ENCODE measurements around the gene EML2. TPM values are rescaled to one million over a fixed set of nuclear protein-coding genes. Genes with fewer than 3 reads are reported as not detected.

EML2 gene
- total and polyA plus RNA-seq, 8 donors = 20.9 to 51.2 (median 30.1) TPM

DNA sequence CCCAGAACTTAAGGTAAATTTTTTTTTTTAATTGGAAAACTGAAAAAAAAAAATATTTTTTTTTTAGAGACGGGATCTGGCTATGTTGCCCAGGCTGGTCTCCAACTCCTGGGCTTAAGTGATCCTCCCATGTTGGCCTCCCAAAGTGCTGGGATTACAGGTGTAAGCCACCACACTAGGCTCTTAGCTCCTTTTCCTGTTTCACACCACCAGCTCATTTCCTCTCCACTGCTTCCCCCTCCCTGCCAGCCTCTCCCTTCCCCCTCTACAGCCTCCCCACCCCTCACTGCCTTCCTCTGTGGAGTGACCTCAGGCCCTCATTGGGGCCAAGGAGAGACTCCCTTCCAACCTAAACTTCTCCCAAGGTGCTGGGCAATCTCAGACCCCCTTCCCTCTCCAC, 24.6 kb upstream of the EML2 start:
- H3K27ac ChIP-seq = no peak overlapping the region
- H3K27me3 ChIP-seq = no peaks in the 10 kb centered on the region
- H3K4me1 ChIP-seq = no peaks in the 10 kb centered on the region
- no peaks in the 10 kb centered on the region for H3K36me3 ChIP-seq
- TF ChIP-seq, protein P1, sequence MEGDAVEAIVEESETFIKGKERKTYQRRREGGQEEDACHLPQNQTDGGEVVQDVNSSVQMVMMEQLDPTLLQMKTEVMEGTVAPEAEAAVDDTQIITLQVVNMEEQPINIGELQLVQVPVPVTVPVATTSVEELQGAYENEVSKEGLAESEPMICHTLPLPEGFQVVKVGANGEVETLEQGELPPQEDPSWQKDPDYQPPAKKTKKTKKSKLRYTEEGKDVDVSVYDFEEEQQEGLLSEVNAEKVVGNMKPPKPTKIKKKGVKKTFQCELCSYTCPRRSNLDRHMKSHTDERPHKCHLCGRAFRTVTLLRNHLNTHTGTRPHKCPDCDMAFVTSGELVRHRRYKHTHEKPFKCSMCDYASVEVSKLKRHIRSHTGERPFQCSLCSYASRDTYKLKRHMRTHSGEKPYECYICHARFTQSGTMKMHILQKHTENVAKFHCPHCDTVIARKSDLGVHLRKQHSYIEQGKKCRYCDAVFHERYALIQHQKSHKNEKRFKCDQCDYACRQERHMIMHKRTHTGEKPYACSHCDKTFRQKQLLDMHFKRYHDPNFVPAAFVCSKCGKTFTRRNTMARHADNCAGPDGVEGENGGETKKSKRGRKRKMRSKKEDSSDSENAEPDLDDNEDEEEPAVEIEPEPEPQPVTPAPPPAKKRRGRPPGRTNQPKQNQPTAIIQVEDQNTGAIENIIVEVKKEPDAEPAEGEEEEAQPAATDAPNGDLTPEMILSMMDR (IDR thresholded peaks at IDR 0.05) = no peak
- no peaks in the 10 kb centered on the region for H3K9me3 ChIP-seq
- no peak for ATAC-seq
- H3K4me3 ChIP-seq = no peak overlapping the region
- DNase-seq = no peak
- intact Hi-C loops (cut with DNase I) = no loop called here
- no peak for FAIRE-seq
- WGBS, 2 donors = 86 to 95% methylated on average over 1 of the region's 1 CpG

DNA sequence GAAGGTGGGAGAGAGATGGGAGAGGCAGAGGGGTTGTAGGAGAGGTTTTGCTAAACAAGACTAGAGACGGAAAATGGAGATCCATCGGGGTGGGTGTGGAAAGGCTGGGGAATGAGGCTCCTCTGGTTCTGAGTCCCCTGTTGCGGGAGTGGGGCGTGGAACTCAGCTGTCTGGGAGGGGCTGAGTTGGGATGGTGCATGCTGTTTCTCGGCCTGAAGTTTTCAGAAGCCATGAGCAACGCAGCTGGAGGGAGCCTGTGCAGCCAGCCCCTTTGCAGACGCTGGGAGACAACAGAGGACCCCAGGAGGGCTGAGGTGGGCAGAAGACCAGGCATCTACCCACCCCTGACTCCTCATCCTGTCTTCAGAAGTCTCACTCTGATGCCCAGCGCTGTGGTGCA, 21.4 kb upstream of the EML2 start:
- intact Hi-C loops (cut with DNase I) = no loop called here
- FAIRE-seq (no peak), DNase-seq (no peak), ATAC-seq (no peak)
- TF ChIP-seq, protein P1 (IDR thresholded peaks at IDR 0.05) = no peak
- H3K4me3 ChIP-seq = no peak overlapping the region
- H3K27me3 ChIP-seq = no peaks in the 10 kb centered on the region
- WGBS, 2 donors = 50 to 63% methylated on average over 8 of the region's 8 CpGs
- no peaks in the 10 kb centered on the region for H3K4me1 ChIP-seq
- no peak overlapping the region for H3K27ac ChIP-seq
- H3K36me3 ChIP-seq = no peaks in the 10 kb centered on the region
- no peaks in the 10 kb centered on the region for H3K9me3 ChIP-seq

DNA sequence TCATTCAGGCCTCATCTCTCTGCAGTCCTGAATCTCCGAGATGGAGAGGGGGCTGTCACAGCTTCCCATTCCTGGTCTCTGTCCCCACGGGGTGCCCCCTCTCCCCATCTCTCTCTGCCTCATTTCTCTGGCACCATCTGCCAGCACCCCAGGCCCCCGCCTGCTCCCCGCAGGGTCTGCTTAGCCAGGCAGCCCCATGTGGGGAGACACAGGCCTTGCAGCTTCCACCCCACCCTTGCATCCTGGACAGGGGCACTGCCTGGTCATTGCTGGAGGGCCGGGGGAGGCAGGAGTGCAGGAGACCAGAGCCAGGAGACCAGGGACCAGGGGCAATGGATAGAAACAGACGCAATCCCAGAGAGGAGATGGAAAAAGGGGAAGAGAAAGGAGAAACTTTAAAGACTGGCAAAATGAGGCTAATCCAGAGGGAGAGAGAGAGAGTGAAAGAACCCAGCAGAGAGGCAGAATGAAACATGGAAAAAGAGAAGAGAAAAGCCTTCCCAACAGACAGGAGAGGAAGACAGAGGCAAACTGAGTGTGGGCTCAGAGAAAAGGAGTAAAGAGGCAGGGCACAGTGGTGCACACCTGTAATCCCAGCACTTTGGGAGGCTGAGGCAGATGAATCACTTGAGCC, 20.0 kb upstream of the EML2 start:
- no peaks in the 10 kb centered on the region for H3K27me3 ChIP-seq
- FAIRE-seq (no peak), DNase-seq (peak in 1 of 6 donors; percentile 44), ATAC-seq (no peak)
- no peak overlapping the region for H3K4me3 ChIP-seq
- no peaks in the 10 kb centered on the region for H3K9me3 ChIP-seq
- TF ChIP-seq, protein P1 (IDR thresholded peaks at IDR 0.05) = no peak
- H3K36me3 ChIP-seq = no peaks in the 10 kb centered on the region
- intact Hi-C loops (cut with DNase I) = no loop called here
- H3K4me1 ChIP-seq = no peaks in the 10 kb centered on the region
- H3K27ac ChIP-seq = no peak overlapping the region
- 55 to 71% methylated on average over 6 of the region's 6 CpGs for WGBS, 2 donors

DNA sequence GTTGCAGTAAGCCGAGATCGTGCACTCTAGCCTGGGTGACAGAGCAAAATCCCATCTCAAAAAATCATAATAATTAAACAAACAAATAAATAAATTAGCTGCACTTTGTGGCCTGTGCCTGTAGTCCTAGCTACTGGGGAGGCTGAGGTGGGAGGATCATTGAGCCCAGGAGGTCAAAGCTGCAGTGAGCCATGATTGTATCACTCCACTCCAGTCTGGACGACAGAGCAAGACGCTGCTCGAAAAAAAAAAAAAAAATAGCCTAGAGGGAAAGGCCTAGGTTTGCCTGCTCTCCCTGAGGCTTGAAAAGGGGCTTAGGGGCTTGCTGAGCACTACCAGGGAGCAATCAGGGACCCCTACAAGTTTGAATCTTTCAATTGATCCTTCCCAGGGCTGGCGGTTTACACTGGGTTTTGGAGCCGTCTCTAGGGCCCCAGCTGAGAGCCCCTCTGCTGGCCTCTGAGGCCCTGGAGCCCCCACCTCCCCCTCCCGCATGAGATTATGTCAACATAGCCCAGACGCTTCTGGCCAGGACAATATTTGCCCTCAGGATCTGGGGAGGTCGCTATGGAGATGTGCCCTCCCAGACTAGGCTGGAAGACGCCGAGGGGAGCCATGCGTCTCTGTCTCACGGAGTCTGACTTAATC, 18.4 kb upstream of the EML2 start:
- DNase-seq (no peak), ATAC-seq (peak in 3 of 4 donors; percentile 58 to 88 (median 84)), FAIRE-seq (no peak)
- no peak overlapping the region for H3K27ac ChIP-seq
- no peaks in the 10 kb centered on the region for H3K4me1 ChIP-seq
- no peaks in the 10 kb centered on the region for H3K27me3 ChIP-seq
- H3K36me3 ChIP-seq = no peaks in the 10 kb centered on the region
- WGBS, 2 donors = 40 to 42% methylated on average over 14 of the region's 14 CpGs
- H3K9me3 ChIP-seq = no peaks in the 10 kb centered on the region
- intact Hi-C loops (cut with DNase I) = no loop called here
- H3K4me3 ChIP-seq = no peak overlapping the region
- TF ChIP-seq, protein P1 (IDR thresholded peaks at IDR 0.05) = no peak

DNA sequence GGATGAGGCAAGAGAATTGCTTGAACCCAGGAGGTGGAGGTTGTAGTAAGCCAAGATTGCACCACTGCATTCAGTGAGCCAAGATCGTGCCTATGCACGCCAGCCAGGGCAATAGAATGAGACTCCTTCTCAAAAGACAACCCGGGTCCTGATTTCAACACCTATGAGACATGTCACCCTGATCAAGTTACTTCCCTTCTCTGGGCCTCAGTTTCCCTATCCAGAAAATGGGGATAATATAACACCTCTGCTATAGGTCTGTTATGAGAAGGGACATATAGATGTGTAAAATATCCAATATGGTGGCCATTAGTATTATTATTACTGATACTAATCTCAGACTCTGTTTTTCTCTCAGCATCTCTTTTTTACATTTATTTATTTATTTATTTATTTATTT, 15.9 kb upstream of the EML2 start:
- 33 to 100% methylated on average over 3 of the region's 3 CpGs for WGBS, 2 donors
- DNase-seq (no peak), ATAC-seq (no peak), FAIRE-seq (no peak)
- H3K27ac ChIP-seq = no peak overlapping the region
- H3K4me1 ChIP-seq = no peaks in the 10 kb centered on the region
- H3K27me3 ChIP-seq = no peaks in the 10 kb centered on the region
- no peaks in the 10 kb centered on the region for H3K36me3 ChIP-seq
- TF ChIP-seq, protein P1 (IDR thresholded peaks at IDR 0.05) = no peak
- no peak overlapping the region for H3K4me3 ChIP-seq
- no peaks in the 10 kb centered on the region for H3K9me3 ChIP-seq
- intact Hi-C loops (cut with DNase I) = no loop called here

All from pancreas (tissue), 10 donors.